CD4-positive, alpha-beta T cell treated with Interferon alpha-2 for 1 hour (primary cell): ENCODE results near the gene MED25.

ENCODE experiments used
- DNase-seq, 2 donors: peaks; one replicate each; pipeline ENCODE4 v3.0.0-alpha.2; 2020 to 2022

Gene MED25

GRCh38 chr19:49799271-49799797, 18.8 kb upstream of the MED25 start:
- DNase-seq: no peak

- no peak for DNase-seq
These were observed 18.2 kb upstream of the MED25 start for GRCh38 chr19:49799798-49800376.

GRCh38 chr19:49800771-49801170, 17.3 kb upstream of the MED25 start:
- no peak for DNase-seq

GRCh38 chr19:49801401-49801888, 16.6 kb upstream of the MED25 start:
- DNase-seq: no peak

GRCh38 chr19:49801966-49802661, 16.0 kb upstream of the MED25 start:
- DNase-seq: no peak

GRCh38 chr19:49802836-49803528, 15.1 kb upstream of the MED25 start:
- no peak for DNase-seq

GRCh38 chr19:49803529-49803856, 14.6 kb upstream of the MED25 start:
- DNase-seq: no peak

GRCh38 chr19:49805822-49806619, 12.1 kb upstream of the MED25 start:
- no peak for DNase-seq

GRCh38 chr19:49806620-49806959, 11.5 kb upstream of the MED25 start:
- no peak for DNase-seq

GRCh38 chr19:49807058-49807903, 10.8 kb upstream of the MED25 start:
- DNase-seq: peak in 1 of 2 donors; percentile 50

- DNase-seq: no peak
These were observed 10.0 kb upstream of the MED25 start for GRCh38 chr19:49807904-49808675.

GRCh38 chr19:49808711-49809159, 9.4 kb upstream of the MED25 start:
- peak; percentile 90 to 92 for DNase-seq

GRCh38 chr19:49809160-49809940, 8.7 kb upstream of the MED25 start:
- peak; percentile 59 to 67 for DNase-seq

- no peak for DNase-seq
These were observed 8.1 kb upstream of the MED25 start for GRCh38 chr19:49809941-49810389.

- DNase-seq: no peak
These were observed 6.8 kb upstream of the MED25 start for GRCh38 chr19:49811328-49811727.

- DNase-seq: no peak
These were observed 5.6 kb upstream of the MED25 start for GRCh38 chr19:49812452-49812996.

GRCh38 chr19:49812997-49813861, 4.9 kb upstream of the MED25 start, which contains the start of gene FUZ:
FUZ (minus strand) TSS chr19:49813292; CDS start chr19:49813106, 186 bp downstream.
- peak; percentile 98 for DNase-seq

GRCh38 chr19:49814010-49814409, 4.1 kb upstream of the MED25 start:
- peak in 1 of 2 donors; percentile 17 for DNase-seq

GRCh38 chr19:49816590-49816989, 1.5 kb upstream of the MED25 start:
- no peak for DNase-seq
